NCI-H69 (cell line): ENCODE results near the gene RNF181.
"Not testable (repeated sequence)": the region's sequence is repeated elsewhere in the genome, so short reads cannot be mapped to it uniquely, and the experiment has no call there.

ENCODE experiments used
- DNase-seq: peaks from one replicate; lab custom pipeline; 2025; lab: John Stamatoyannopoulos, UW

The RNF181 gene

GRCh38 chr2:85596486-85597143 lies 1.1 kb downstream of the RNF181 start:
- no peak for DNase-seq

GRCh38 chr2:85597241-85597640 lies 1.7 kb downstream of the RNF181 start:
- no peak for DNase-seq

GRCh38 chr2:85598594-85599340 lies 3.2 kb downstream of the RNF181 start:
- no peak for DNase-seq

- no peak for DNase-seq
Observed at GRCh38 chr2:85599468-85600234, 4.1 kb downstream of the RNF181 start.

GRCh38 chr2:85600235-85600575 lies 4.7 kb downstream of the RNF181 start:
- DNase-seq = no peak

GRCh38 chr2:85600951-85601770 lies 5.6 kb downstream of the RNF181 start:
- DNase-seq = no peak

- peak; percentile 42 for DNase-seq
Observed at GRCh38 chr2:85601771-85602475, 6.4 kb downstream of the RNF181 start.

GRCh38 chr2:85602476-85603234 lies 7.1 kb downstream of the RNF181 start, which contains the start of gene TMEM150A:
Gene TMEM150A (minus strand): TSS chr2:85602698. CDS start chr2:85601948, 750 bp downstream.
- peak; percentile 91 for DNase-seq

- DNase-seq = not testable (repeated sequence)
Observed at GRCh38 chr2:85604133-85604444, 8.5 kb downstream of the RNF181 start.

- peak; percentile 46 for DNase-seq
Observed at GRCh38 chr2:85604568-85605339, 9.2 kb downstream of the RNF181 start.

GRCh38 chr2:85605406-85606115 lies 10.0 kb downstream of the RNF181 start:
- DNase-seq = no peak

GRCh38 chr2:85606116-85606455 lies 10.5 kb downstream of the RNF181 start:
- no peak for DNase-seq

GRCh38 chr2:85607268-85608215 lies 12.0 kb downstream of the RNF181 start:
- DNase-seq = no peak

- no peak for DNase-seq
Observed at GRCh38 chr2:85611217-85611704, 15.7 kb downstream of the RNF181 start.

- DNase-seq = peak; percentile 87
Observed at GRCh38 chr2:85611705-85612587, 16.4 kb downstream of the RNF181 start, which contains the start of gene C2orf68. Gene C2orf68 (minus strand): TSS chr2:85612066. CDS start chr2:85611984, 82 bp downstream.

GRCh38 chr2:85613717-85614515 lies 18.4 kb downstream of the RNF181 start:
- DNase-seq = no peak
